ENCODE measurements around the gene SPATA6. TPM values are rescaled to one million over a fixed set of nuclear protein-coding genes. Genes with fewer than 3 reads are reported as not detected.
"Not testable (repeated sequence)": the region's sequence is repeated elsewhere in the genome, so short reads cannot be mapped to it uniquely, and the experiment has no call there.

The SPATA6 gene
- total and polyA plus RNA-seq, 2 of the 8 experiments (the other 6 are each of a cell fraction or from before 2014, with no cell fraction given) = 2.4 to 17.2 TPM

GRCh38 chr1:48294094-48294493 lies 177.9 kb downstream of the SPATA6 start:
- H2BK5ac ChIP-seq (ENCODE audit: low read depth, low read length); H3K18ac ChIP-seq (ENCODE audit: extremely low read depth, low read length); H4K20me1 ChIP-seq (replicated peaks in 1 of 2; ENCODE audit: control insufficient read depth in 1 of 2, insufficient read depth in 2 of 2, low read length in 2 of 2); H3K4me3 ChIP-seq (ENCODE audit: extremely low read depth in 1 of 4, insufficient read depth in 2 of 4, low read depth in 3 of 4, low read length in 4 of 4); H3K27ac ChIP-seq (ENCODE audit: low read depth, low read length); H3K4me1 ChIP-seq (replicated peaks in 1 of 4; ENCODE audit: control insufficient read depth in 3 of 4, insufficient read depth in 4 of 4, low read length in 3 of 4); H3K79me1 ChIP-seq (ENCODE audit: low read depth, low read length); H2BK15ac ChIP-seq (ENCODE audit: low read length); H3K79me2 ChIP-seq (ENCODE audit: control insufficient read depth in 1 of 2, insufficient read depth in 2 of 2, low read length in 2 of 2); H3K4ac ChIP-seq (replicated peaks; ENCODE audit: insufficient read length, low read depth, low read length); POLR2A ChIA-PET (ENCODE audit: partially characterized antibody); H2AFZ ChIP-seq (ENCODE audit: low read length); H3K9me3 ChIP-seq (ENCODE audit: insufficient read depth in 2 of 2, low read depth in 1 of 2, low read length in 1 of 2); DNase-seq (ENCODE audit: low read depth in 1 of 2, low spot score in 2 of 2); H2BK20ac ChIP-seq (ENCODE audit: low read length); H3K23me2 ChIP-seq (ENCODE audit: low read depth, low read length); H3K14ac ChIP-seq (ENCODE audit: insufficient read length); FAIRE-seq; H3K9ac ChIP-seq (replicated peaks in 1 of 4; ENCODE audit: extremely low read depth in 1 of 4, low read depth in 3 of 4, low read length in 3 of 4); H2BK12ac ChIP-seq (ENCODE audit: low read depth, low read length); H3K23ac ChIP-seq (ENCODE audit: insufficient read length); H3K27me3 ChIP-seq (replicated peaks in 1 of 4; ENCODE audit: control insufficient read depth in 3 of 4, extremely low read depth in 1 of 4, insufficient read depth in 3 of 4, low read length in 3 of 4); H3K56ac ChIP-seq (replicated peaks; ENCODE audit: insufficient read length, low read depth, low read length); H2AK5ac ChIP-seq (ENCODE audit: low read depth, low read length); H2BK120ac ChIP-seq (replicated peaks; ENCODE audit: low read depth, low read length); H3K36me3 ChIP-seq (ENCODE audit: control insufficient read depth in 2 of 4, insufficient read depth in 4 of 4, low read length in 3 of 4); H4K5ac ChIP-seq (ENCODE audit: insufficient read length, low read depth, low read length); H3K4me2 ChIP-seq (ENCODE audit: insufficient read depth in 1 of 2, low read depth in 2 of 2, low read length in 2 of 2); H4K91ac ChIP-seq (replicated peaks; ENCODE audit: insufficient read length, low read length); H4K8ac ChIP-seq (ENCODE audit: extremely low read depth, insufficient read depth, low read length): not testable (repeated sequence)
- CTCF ChIA-PET (ENCODE audit: partially characterized antibody) = interaction anchor here (1.2 kb wide), 1 partner anchor 205 kb away, joined by 3 read pairs; no protein-coding TSS in a partner anchor
- WGBS, 2 experiments (ENCODE audit: extremely low coverage in 1 of 2, insufficient coverage in 1 of 2, insufficient read length in 1 of 2, insufficient replicate concordance in 2 of 2, low coverage in 1 of 2, low lambda C conversion rate in 2 of 2, missing lambda C conversion rate in 1 of 2) = 84% methylated on average over 6 of the region's 6 CpGs; no CpG with 5 or more reads in 1 of the 2 experiments

Data from H1 (cell line).